Eye (tissue), 1 donor: ENCODE measurements around the gene TBC1D5.
A peak's percentile ranks its signal among the peaks of the same experiment; 100 is the strongest.

ENCODE experiments used
- DNase-seq: peaks from one replicate; pipeline ENCODE4 v3.0.0-alpha.2; 2015

The TBC1D5 gene

DNA sequence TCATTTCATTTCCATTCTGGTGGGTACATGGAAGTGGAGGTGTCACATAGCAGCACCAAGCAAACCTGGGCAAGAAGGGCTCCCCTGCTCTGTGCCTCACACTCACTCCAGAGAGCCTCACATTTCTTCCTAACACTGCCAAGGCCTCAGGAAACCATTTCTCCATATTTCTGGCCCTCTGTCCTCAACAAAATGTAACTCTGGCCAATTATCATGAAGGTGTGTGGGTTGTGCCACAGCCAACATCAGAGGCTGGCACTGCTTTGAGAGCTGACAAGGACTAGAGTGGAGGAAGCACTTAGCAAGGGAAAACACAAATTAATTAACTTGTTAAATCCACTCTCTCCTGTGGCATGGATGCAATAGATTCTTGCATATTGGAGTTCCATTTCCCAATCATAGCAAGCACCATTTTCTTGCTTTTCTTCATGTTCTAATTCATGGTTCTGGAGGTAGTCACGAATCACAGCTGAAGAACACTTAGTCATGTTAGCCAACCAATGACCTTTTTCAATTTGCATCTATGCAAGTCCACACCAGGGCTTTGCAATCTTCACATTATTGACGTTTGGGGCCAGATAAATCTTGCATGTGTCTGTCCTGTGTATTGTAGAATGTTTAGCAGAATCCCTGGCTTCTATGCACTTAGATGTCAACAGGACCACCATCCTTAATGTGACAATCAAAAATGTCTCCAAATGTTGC, 616.5 kb downstream of the TBC1D5 start:
- no peak for DNase-seq

GRCh38 chr3:17122758-17123157, 619.7 kb downstream of the TBC1D5 start:
- no peak for DNase-seq

- peak; percentile 43 for DNase-seq
These were observed 621.1 kb downstream of the TBC1D5 start for GRCh38 chr3:17121336-17121735.

- DNase-seq = no peak
These were observed 622.3 kb downstream of the TBC1D5 start for GRCh38 chr3:17120115-17120514.

GRCh38 chr3:17119201-17120072, 623.0 kb downstream of the TBC1D5 start:
- no peak for DNase-seq

GRCh38 chr3:17118771-17119170, 623.7 kb downstream of the TBC1D5 start:
- no peak for DNase-seq

GRCh38 chr3:17116007-17116600, 626.3 kb downstream of the TBC1D5 start:
- DNase-seq = no peak

GRCh38 chr3:17115186-17115585, 627.2 kb downstream of the TBC1D5 start:
- no peak for DNase-seq

GRCh38 chr3:17111586-17111985, 630.8 kb downstream of the TBC1D5 start:
- DNase-seq = no peak

- no peak for DNase-seq
These were observed 631.6 kb downstream of the TBC1D5 start for GRCh38 chr3:17110660-17111396.
